ENCODE measurements around the gene ANTXR2. TPM values are rescaled to one million over a fixed set of nuclear protein-coding genes. Genes with fewer than 3 reads are reported as not detected.

The ANTXR2 gene
- polyA plus RNA-seq, 1 of the 3 experiments (the other 2 are of a cell fraction), result 48.8 TPM

GRCh38 chr4:79883290-79883689, 189.7 kb downstream of the ANTXR2 start:
- TF ChIP-seq SMC3 (IDR thresholded peaks at IDR 0.05; ENCODE audit: low read depth, low read length) (no peak), GABPA (IDR thresholded peaks at IDR 0.05; ENCODE audit: low read depth) (no peak), TAF1 (IDR thresholded peaks at IDR 0.05; ENCODE audit: borderline replicate concordance, low read depth, low read length) (no peak), MXI1 (IDR thresholded peaks at IDR 0.05; ENCODE audit: low read depth, low read length) (no peak)
- H3K9me3 ChIP-seq, result no peaks in the 10 kb centered on the region
- 97% methylated on average over 1 of the region's 1 CpG for WGBS (ENCODE audit: low lambda C conversion rate)
- ChIA-PET CTCF (no interaction called here), POLR2A (no interaction called here)
- no peaks in the 10 kb centered on the region for H3K9me2 ChIP-seq
- H2AFZ ChIP-seq (ENCODE audit: low read depth), result no peak overlapping the region
- H3K36me3 ChIP-seq (replicated peaks in 1 of 2; ENCODE audit: control insufficient read depth in 1 of 2, insufficient read depth in 2 of 2, low read length in 1 of 2), result no peaks in the 10 kb centered on the region
- H3K27ac ChIP-seq (ENCODE audit: low read depth in 2 of 2, low read length in 1 of 2), result no peak overlapping the region
- H3K27me3 ChIP-seq (ENCODE audit: insufficient read depth), result no peaks in the 10 kb centered on the region
- H4K20me1 ChIP-seq (ENCODE audit: insufficient read depth), result no peaks in the 10 kb centered on the region
- no peak overlapping the region for H3K4me3 ChIP-seq (ENCODE audit: low read depth in 2 of 2, low read length in 1 of 2)
- H3K9ac ChIP-seq, result no peak overlapping the region
- H3F3A ChIP-seq (replicated peaks; ENCODE audit: insufficient read depth), result no peaks in the 10 kb centered on the region
- H3K79me2 ChIP-seq (ENCODE audit: insufficient read depth), result no peaks in the 10 kb centered on the region
- H3K4me2 ChIP-seq, result no peak overlapping the region
- DNase-seq, result no peak
- no peaks in the 10 kb centered on the region for H3K4me1 ChIP-seq (ENCODE audit: control insufficient read depth in 1 of 2, insufficient read depth in 2 of 2, low read depth in 1 of 2, low read length in 1 of 2)

- CTCF ChIA-PET, result no interaction called here
- WGBS (ENCODE audit: low lambda C conversion rate), result 65% methylated on average over 1 of the region's 1 CpG
- no peak overlapping the region for H2AFZ ChIP-seq (ENCODE audit: low read depth)
Observed at GRCh38 chr4:79882806-79883205, 190.2 kb downstream of the ANTXR2 start.

More at GRCh38 chr4:79882806-79883205, 190.2 kb downstream of the ANTXR2 start:
- no peaks in the 10 kb centered on the region for H3K27me3 ChIP-seq (ENCODE audit: insufficient read depth)
- H3K9ac ChIP-seq, result no peak overlapping the region
- DNase-seq, result no peak
- TF ChIP-seq SIN3A (IDR thresholded peaks at IDR 0.05; ENCODE audit: borderline replicate concordance, low read depth, low read length) (no peak), ZBTB33 (IDR thresholded peaks at IDR 0.05; ENCODE audit: borderline replicate concordance, low read depth) (no peak), SMC3 (IDR thresholded peaks at IDR 0.05; ENCODE audit: low read depth, low read length) (no peak), MAX (IDR thresholded peaks at IDR 0.05; ENCODE audit: low read depth) (no peak), GABPA (IDR thresholded peaks at IDR 0.05; ENCODE audit: low read depth) (no peak), JUND (IDR thresholded peaks at IDR 0.05) (no peak), CHD2 (IDR thresholded peaks at IDR 0.05; ENCODE audit: low read length, partially characterized antibody) (no peak), NRF1 (IDR thresholded peaks at IDR 0.05; ENCODE audit: low read depth, low read length) (no peak), USF1 (IDR thresholded peaks at IDR 0.05; ENCODE audit: borderline replicate concordance, low read depth) (no peak), PBX3 (IDR thresholded peaks at IDR 0.05) (no peak), MEF2A (IDR thresholded peaks at IDR 0.05; ENCODE audit: borderline replicate concordance, low read depth) (no peak), TEAD4 (IDR thresholded peaks at IDR 0.05; ENCODE audit: borderline replicate concordance, insufficient read depth) (no peak), ELF1 (IDR thresholded peaks at IDR 0.05) (no peak), REST (IDR thresholded peaks at IDR 0.05; ENCODE audit: low read depth, low read length) (no peak)
- H3K4me3 ChIP-seq (ENCODE audit: low read depth in 2 of 2, low read length in 1 of 2), result no peak overlapping the region
- no peaks in the 10 kb centered on the region for H4K20me1 ChIP-seq (ENCODE audit: insufficient read depth)
- H3K9me3 ChIP-seq, result no peaks in the 10 kb centered on the region
- POLR2A ChIA-PET, result no interaction called here
- no peaks in the 10 kb centered on the region for H3F3A ChIP-seq (replicated peaks; ENCODE audit: insufficient read depth)
- H3K27ac ChIP-seq (ENCODE audit: low read depth in 2 of 2, low read length in 1 of 2), result no peak overlapping the region
- no peaks in the 10 kb centered on the region for H3K36me3 ChIP-seq (replicated peaks in 1 of 2; ENCODE audit: control insufficient read depth in 1 of 2, insufficient read depth in 2 of 2, low read length in 1 of 2)
- no peaks in the 10 kb centered on the region for H3K4me1 ChIP-seq (ENCODE audit: control insufficient read depth in 1 of 2, insufficient read depth in 2 of 2, low read depth in 1 of 2, low read length in 1 of 2)
- H3K4me2 ChIP-seq, result no peak overlapping the region
- H3K9me2 ChIP-seq, result no peaks in the 10 kb centered on the region
- H3K79me2 ChIP-seq (ENCODE audit: insufficient read depth), result no peaks in the 10 kb centered on the region
